Activated CD8-positive, alpha-beta T cell treated with anti-CD3 and anti-CD28 coated beads for 36 hours (primary cell): ENCODE results near the gene NFXL1. TPM values are rescaled to one million over a fixed set of nuclear protein-coding genes. Genes with fewer than 3 reads are reported as not detected.

ENCODE experiments used
- ATAC-seq: fragments of 200-7000 bp; cut with Tn5 transposase; one replicate; pipeline ENCODE4 v1.10.0; 2021; ENCODE audit warnings: mild to moderate bottlenecking, moderate library complexity
- CTCF ChIA-PET: fragments of 350-600 bp; sonication (Branson Sonifier 250); formaldehyde crosslinking; loops from one replicate; lab custom pipeline; 2021; ENCODE audit warnings: antibody characterized with exemption; lab: Charles Lee
- POLR2A ChIA-PET: fragments of 350-600 bp; sonication (Branson Sonifier 250); formaldehyde crosslinking; loops from one replicate; lab custom pipeline; 2021; ENCODE audit warnings: antibody characterized with exemption; lab: Charles Lee
- DNase-seq: peaks from one replicate; pipeline ENCODE4 v3.0.0-alpha.2; 2020
- H3K27ac Mint-ChIP-seq: one replicate; pipeline ENCODE4 v1.8.0; 2021; ENCODE audit warnings: mild to moderate bottlenecking, mixed read lengths
- H3K27me3 Mint-ChIP-seq: one replicate; pipeline ENCODE4 v1.8.0; 2021; ENCODE audit warnings: mixed read lengths
- H3K36me3 Mint-ChIP-seq: one replicate; pipeline ENCODE4 v1.8.0; 2021; ENCODE audit warnings: low read depth, mixed read lengths
- H3K4me1 Mint-ChIP-seq: one replicate; pipeline ENCODE4 v1.8.0; 2021; ENCODE audit warnings: low read depth, mixed read lengths
- H3K4me3 Mint-ChIP-seq: one replicate; pipeline ENCODE4 v1.8.0; 2021; ENCODE audit warnings: mild to moderate bottlenecking, moderate library complexity, mixed read lengths
- H3K9me3 Mint-ChIP-seq: one replicate; pipeline ENCODE4 v1.8.0; 2021; ENCODE audit warnings: mixed read lengths
- CTCF ChIP-seq: fragments of 200-600 bp; IDR thresholded peaks from one replicate; pipeline ENCODE4 v1.8.0; 2022; ENCODE audit warnings: antibody characterized with exemption, mild to moderate bottlenecking
- intact Hi-C: fragments of 100-400 bp; cut with micrococcal nuclease; formaldehyde crosslinking; loops from one replicate; pipeline ENCODE4 v1.10.0; 2022
- total RNA-seq, 2 experiments: library from RNA; stranded (reverse); gene quantifications; one replicate each; pipeline ENCODE4 v1.2.3, GENCODE V29; 2021

Gene NFXL1
- total RNA-seq, 2 experiments from 2014 or later = 14.0 to 14.5 TPM

GRCh38 chr4:47831026-47831679, 83.2 kb downstream of the NFXL1 start:
- ChIA-PET CTCF (interaction anchor here (2.3 kb wide), 1 partner anchor 10 kb away, joined by 9 read pairs; no protein-coding TSS in a partner anchor), POLR2A (no interaction called here)
- Mint-ChIP-seq H3K4me1 (peaks cover 20% of the 10 kb centered on the region), H3K27me3 (peaks cover 12% of the 10 kb centered on the region), H3K4me3 (no peak overlapping the region), H3K9me3 (no peaks in the 10 kb centered on the region), H3K36me3 (no peaks in the 10 kb centered on the region), H3K27ac (no peak overlapping the region)
- no peak for DNase-seq
- no peak for TF ChIP-seq CTCF
- intact Hi-C loops = no loop called here
- ATAC-seq = peak; percentile 13

- no peak overlapping the region for H3K4me3 Mint-ChIP-seq
- intact Hi-C loops = no loop called here
- peaks cover 15% of the 10 kb centered on the region for H3K4me1 Mint-ChIP-seq
- H3K27me3 Mint-ChIP-seq = peaks cover 10% of the 10 kb centered on the region
- H3K27ac Mint-ChIP-seq = no peak overlapping the region
- POLR2A ChIA-PET = no interaction called here
- H3K36me3 Mint-ChIP-seq = no peaks in the 10 kb centered on the region
- peak; percentile 72 for ATAC-seq
- CTCF ChIA-PET = interaction anchor here (1.3 to 2.3 kb wide), 2 partner anchors 10 to 125 kb away, joined by 4 to 9 read pairs; no protein-coding TSS in a partner anchor
- no peak for TF ChIP-seq CTCF
- DNase-seq = no peak
- no peaks in the 10 kb centered on the region for H3K9me3 Mint-ChIP-seq
Measured at GRCh38 chr4:47830265-47831025, 83.9 kb downstream of the NFXL1 start.

GRCh38 chr4:47829438-47829837, 84.9 kb downstream of the NFXL1 start:
- no peaks in the 10 kb centered on the region for H3K9me3 Mint-ChIP-seq
- ChIA-PET POLR2A (interaction anchor here (0.6 kb wide), 1 partner anchor 89 kb away, joined by 3 read pairs; no protein-coding TSS in a partner anchor), CTCF (interaction anchor here (1.3 kb wide), 1 partner anchor 124 kb away, joined by 4 read pairs; no protein-coding TSS in a partner anchor)
- peaks cover 15% of the 10 kb centered on the region for H3K4me1 Mint-ChIP-seq
- intact Hi-C loops = no loop called here
- no peak for TF ChIP-seq CTCF
- peaks cover 9% of the 10 kb centered on the region for H3K27me3 Mint-ChIP-seq
- no peak overlapping the region for H3K27ac Mint-ChIP-seq
- DNase-seq (no peak), ATAC-seq (no peak)
- H3K36me3 Mint-ChIP-seq = no peaks in the 10 kb centered on the region
- H3K4me3 Mint-ChIP-seq = no peak overlapping the region

- intact Hi-C loops = no loop called here
- H3K9me3 Mint-ChIP-seq = no peaks in the 10 kb centered on the region
- no peak overlapping the region for H3K27ac Mint-ChIP-seq
- TF ChIP-seq CTCF = no peak
- ATAC-seq (no peak), DNase-seq (no peak)
- H3K4me3 Mint-ChIP-seq = no peak overlapping the region
- H3K27me3 Mint-ChIP-seq = peaks cover 3% of the 10 kb centered on the region
- no peaks in the 10 kb centered on the region for H3K36me3 Mint-ChIP-seq
- ChIA-PET CTCF (interaction anchor here (1.3 to 2.4 kb wide), 2 partner anchors 9 to 15 kb away, joined by 3 to 9 read pairs; no protein-coding TSS in a partner anchor), POLR2A (no interaction called here)
- H3K4me1 Mint-ChIP-seq = peaks cover 15% of the 10 kb centered on the region
Measured at GRCh38 chr4:47827343-47828047, 86.9 kb downstream of the NFXL1 start.
